HG03103 (cell line): ENCODE results near the gene CDK9.
A peak's percentile ranks its signal among the peaks of the same experiment; 100 is the strongest.
"Not testable (repeated sequence)": the region's sequence is repeated elsewhere in the genome, so short reads cannot be mapped to it uniquely, and the experiment has no call there.

Experiments used
- ATAC-seq: cut with Tn5 transposase; IDR thresholded peaks from one replicate; pipeline ENCODE4 v1.9.1; 2021; ENCODE audit warnings: low read depth; ENCODE audit not compliant: unreplicated experiment

CDK9 gene

DNA sequence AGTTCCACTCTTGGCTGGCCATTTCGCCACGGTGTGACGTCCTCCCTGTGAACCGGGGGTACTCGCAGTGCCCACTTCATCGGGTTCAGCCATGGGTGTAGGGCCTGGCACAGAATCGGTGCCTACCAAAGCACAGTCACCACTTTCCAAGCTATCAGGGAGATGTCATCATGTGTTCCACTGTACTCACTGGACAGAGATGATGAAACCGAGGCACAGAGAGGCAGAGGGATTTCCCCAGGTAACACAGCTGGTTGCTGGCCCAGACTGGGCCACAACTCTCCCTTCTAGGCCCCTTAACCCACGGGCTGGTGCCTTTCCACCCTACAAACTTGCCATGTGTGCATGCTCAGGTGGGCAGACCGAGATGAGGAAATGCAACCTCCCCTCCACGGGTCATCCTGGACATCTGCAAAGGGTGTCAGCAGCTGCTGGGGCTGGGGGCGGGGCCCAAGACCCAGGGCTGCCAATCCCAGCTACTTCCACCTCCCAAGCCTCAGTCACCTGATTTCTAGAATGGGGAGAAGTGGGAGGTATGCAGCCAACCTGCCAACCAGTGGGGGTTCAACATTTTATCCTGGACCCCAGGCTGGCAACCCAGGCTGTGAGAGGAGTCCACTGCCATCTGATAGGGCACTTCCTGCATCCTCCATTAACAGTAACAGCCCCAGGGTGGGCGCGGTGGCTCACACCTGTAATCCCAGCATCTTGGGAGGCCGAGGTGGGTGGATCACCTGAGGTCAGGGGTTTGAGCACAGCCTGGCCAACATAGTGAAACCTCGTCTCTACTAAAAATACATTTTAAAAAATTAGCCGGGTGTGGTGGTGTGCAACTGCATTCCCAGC lies 6.5 kb upstream of the CDK9 start:
- ATAC-seq: no peak

DNA sequence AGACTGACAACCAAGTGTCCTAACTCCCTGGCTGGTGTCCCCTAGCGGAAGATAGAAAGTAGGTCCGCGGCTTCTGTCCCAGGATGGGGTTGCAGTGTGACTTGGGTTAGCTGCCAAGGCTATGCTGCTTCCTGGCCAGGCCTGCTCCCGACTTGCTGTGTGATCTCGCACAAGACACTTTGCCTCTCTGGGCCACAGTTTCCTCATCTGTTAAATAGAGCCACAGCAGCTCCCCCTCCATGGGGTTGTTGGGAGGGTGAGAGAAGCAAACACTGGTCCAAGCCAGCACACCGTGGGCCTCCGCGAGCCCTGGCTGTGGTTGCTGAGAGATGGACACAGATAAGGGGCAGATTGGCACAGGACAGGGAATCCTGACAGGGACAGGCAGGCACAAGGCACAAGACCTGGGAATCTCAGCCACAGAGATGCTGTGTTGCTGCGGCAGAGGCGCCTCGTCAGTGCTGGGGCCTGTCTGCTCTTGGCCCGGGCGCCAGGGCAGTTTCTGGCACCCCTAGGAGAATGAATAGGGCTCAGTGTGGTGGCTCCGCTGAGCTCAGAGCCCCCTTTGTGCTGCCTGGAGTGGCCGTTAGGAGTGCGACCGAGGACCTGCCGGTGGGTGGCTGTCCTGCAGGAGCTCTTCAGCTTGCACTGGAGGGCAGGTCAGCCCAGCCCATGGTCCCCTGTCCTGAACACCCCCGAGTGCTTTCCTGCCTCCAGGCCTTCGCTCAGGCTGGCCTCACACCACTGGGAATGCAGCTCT lies 5.5 kb upstream of the CDK9 start:
- no peak for ATAC-seq

DNA sequence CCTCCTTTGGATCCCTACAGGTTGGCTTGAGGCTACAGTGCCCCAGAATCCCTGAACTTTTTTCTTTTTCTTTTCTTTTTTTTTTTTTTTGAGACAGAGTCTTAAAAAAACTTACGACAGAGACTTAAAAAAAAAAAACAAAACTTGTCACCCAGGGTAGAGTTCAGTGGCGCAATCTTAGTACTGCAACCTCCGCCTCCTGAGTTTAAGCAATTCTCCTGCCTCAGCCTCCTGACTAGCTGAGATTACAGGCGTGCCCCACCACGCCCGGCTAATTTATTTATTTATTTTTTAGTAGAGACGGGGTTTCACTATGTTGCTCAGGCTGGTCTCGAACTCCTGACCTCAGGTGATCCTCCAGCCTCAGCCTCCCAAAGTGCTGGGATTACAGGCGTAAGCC lies 4.9 kb upstream of the CDK9 start:
- ATAC-seq: not testable (repeated sequence)

DNA sequence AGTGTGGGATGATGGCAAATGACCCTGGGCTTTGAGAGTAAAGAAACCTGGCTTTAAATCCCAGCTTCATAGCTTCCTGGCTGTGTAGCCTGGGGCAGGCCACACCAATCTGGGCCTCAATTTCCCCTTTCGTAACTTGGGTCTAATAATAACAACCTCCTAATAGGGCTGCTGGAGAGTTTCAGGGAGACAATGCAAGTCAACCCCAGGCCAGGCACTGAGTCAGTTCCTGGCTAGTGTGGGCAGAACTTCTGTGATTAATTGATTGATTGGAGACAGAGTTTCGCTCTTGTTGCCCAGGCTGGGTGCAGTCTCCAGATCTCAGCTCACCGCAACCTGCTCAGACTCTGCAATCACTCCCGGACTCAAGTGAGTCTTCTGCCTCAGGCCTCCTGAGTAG lies 4.0 kb upstream of the CDK9 start:
- no peak for ATAC-seq

DNA sequence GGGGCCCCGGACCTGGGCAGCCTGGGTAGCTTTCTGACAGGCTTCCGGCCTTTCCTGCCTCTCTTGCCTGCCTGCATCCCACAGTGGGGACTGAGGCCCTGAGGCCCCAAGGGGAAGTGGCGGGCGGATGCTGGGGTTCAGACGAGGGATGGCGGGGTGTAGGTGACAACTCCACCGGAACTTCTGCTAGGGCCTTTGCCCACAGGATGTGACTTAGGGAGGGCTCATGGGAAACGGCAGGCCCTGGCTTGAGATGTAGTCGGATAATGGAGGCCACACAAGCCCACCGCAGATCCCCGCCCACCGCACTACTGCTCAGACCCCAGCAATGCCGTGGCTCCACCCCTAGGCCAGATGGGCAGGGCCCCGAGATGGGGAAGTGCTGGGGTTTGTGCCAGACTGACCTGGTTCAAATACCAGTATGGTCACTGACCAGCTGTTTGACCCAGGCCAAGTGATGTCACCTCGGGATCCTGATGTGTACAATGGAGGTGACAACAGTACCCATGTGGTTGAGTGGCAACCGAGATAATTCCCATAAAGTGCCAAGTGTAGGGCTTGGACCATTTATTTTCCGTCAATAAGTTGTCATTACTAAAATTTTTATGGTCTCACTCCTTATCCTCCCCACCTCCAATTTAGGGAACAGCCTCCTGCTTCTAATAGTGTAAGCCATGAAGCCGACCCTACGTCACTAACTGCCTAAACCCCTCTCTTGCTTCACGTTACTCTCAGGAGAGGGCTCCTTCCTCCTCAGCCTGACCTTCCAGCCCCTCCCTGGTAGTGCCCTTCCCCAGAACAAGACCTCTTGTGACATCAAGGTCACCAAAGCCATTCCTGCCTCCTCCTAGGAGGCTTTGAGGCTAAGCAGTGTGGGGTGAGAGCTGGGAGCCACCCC lies 2.5 kb upstream of the CDK9 start:
- ATAC-seq: no peak

DNA sequence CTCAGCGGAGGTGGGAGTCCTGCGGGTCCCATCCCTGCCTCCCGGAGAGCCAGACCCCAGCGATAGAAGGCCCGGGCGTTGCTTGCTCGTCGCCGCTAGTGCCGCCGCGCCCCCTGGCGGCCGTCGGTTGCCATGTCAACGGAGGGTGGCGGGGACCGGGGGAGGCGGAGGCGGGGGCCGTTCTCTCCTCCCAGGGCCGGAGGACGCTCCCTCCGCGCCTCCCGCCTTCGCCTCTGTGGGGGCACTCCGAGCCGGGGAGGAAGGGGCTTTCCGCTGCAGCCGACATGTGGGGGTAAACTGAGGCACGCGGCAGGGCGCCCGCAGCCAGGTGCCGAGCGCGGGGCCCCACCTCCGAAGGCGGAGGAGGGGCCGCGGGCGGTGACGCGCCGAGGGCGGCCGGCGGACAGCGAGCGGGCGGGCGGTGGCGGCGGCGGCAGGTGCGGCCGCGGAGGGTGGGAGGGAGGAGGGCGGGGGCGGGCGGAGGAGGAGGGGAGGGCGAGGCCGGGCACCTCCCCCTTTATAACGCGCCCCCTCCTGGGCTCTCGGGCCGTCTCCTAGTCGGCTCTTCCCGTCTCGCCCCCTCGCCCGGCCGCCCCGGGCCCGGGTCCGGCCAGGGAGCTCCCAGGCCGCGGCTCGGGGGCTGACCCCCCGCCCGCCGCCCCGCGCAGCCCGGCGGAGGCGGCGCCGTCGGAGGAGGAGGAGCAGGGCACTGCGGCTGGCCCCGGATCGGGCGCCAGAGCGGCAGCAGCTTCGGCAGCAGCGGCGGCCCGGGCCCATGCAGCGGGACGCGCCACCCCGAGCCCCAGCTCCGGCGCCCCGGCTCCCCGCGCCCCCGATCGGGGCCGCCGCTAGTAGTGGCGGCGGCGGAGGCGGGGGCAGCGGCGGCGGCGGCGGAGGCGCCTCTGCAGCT lies 556 bp upstream of the CDK9 start:
- ATAC-seq: peak; percentile 35

DNA sequence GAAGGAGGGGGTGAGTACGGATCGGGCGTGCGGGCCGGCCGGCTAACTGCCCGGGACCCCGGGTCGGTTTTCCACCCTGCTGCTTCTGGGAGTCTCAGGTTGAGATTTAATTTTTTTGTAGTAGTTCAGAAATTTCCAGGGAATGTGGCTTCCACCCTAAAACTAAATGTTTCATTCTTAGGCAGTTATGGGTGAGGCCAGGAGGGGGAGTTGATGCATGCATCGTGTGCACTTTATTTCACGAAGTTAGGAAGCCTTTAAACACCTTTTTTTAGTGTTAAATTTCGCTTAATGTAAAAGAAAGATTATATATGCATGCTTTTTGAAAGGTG lies 905 bp downstream of the CDK9 start:
- no peak for ATAC-seq

DNA sequence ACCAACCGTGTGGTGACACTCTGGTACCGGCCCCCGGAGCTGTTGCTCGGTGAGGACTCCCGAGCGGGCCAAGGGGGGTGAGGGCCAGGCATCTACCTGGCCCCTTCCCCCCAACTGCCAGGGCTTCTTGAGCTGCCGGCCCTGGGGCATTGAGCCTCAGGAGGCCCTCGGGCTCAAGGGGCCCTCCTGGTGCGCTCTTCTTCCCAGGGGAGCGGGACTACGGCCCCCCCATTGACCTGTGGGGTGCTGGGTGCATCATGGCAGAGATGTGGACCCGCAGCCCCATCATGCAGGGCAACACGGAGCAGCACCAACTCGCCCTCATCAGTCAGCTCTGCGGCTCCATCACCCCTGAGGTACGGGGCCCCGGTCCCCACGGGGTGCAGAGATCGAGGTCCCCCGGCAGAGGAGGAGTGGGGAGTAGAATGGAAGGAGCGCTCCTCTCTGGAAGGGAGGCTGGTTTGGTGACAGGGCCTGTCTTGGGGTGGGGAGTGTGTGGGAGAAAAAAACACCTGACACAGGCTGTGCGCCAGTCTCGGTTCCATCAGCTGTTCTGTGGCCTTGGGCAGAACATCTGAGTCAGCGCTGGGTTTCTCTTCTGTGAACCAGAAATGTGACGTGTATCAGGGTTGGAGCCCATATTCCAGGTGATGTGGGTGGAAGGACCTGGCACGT lies 2.6 kb downstream of the CDK9 start:
- no peak for ATAC-seq

DNA sequence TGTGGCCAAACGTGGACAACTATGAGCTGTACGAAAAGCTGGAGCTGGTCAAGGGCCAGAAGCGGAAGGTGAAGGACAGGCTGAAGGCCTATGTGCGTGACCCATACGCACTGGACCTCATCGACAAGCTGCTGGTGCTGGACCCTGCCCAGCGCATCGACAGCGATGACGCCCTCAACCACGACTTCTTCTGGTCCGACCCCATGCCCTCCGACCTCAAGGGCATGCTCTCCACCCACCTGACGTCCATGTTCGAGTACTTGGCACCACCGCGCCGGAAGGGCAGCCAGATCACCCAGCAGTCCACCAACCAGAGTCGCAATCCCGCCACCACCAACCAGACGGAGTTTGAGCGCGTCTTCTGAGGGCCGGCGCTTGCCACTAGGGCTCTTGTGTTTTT lies 3.3 kb downstream of the CDK9 start:
- no peak for ATAC-seq

DNA sequence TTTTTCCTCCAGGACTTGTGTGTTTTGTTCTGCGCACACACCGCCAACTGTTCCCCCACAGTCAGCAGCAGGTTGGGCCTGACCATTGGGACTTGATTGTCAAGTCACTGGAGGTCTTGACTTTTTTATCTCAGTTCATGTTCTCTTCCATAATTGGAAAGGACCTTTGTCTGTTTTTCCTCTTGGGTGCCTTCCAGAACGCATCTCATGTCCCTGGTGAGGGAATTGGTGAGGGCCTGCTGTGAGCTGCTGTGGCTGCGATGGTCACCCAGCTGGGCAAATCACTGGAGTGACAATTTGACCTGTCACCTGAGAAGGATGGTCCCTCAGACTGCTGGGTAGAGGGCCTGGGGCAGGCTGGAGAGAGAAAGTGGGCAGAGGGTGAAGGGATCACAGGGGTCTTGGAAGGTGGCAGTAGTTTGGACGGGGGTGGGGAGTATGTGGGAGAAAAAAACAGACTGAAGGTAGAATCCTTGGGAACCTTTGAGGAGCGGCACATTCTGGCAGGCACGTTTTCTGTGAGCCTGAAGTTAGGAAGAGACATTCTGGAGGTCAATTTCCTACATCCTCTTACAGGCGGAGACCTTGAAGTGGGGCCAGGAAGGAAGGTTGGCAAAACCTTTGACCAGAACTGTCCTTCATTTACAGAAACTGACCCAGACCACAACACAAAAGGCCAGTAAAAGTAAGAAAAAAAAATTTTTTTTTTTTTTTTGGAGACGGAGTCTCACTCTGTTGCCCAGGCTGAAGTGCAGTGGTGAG lies 4.4 kb downstream of the CDK9 start:
- ATAC-seq: no peak

DNA sequence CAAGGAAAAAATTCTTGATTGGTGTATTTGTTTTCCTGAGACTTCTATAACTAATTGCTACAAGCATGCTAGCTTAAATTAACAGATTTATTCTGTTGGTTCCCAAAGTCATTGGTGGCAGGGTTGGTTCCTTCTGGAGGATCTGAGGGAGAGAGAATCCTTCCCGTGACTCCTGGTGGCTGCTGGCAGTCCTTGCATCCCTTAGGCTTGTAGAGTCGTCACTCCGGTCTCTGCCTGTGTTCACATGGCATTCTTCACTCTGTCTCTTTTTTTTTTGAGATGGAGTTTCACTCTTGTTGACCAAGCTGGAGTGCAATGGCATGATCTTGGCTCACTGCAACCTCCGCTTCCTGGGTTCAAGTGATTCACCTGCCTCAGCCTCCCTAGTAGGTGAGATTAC lies 5.3 kb downstream of the CDK9 start:
- ATAC-seq: no peak

DNA sequence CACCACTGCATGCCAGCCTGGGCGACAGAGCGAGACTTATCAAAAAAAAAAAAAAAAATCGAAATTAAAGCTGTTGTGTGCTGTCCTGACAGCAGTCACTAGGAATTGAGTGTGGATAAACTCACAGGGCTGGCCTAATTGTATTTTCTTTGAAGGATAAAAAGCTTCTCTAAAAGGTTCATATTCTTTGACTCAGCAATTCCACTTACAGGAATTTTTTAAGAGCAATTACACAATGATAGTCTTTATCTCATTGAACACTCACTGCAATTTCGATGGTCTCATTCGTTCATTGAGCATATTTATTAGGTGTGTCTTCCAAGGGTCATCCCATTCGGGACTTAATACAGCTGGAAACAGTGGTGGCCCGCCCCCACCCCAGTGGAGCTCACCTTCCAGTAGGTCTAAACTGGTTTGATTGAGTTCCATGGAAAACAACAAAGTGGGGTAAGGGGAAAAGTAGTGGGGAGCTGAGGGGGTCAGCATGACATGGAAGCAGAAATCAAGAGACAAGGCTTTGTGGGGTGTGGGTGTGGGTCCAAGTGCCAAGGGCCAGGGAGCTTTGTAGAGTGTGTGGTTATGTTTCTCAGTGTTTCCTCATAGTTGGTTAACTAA lies 6.7 kb downstream of the CDK9 start:
- no peak for ATAC-seq

DNA sequence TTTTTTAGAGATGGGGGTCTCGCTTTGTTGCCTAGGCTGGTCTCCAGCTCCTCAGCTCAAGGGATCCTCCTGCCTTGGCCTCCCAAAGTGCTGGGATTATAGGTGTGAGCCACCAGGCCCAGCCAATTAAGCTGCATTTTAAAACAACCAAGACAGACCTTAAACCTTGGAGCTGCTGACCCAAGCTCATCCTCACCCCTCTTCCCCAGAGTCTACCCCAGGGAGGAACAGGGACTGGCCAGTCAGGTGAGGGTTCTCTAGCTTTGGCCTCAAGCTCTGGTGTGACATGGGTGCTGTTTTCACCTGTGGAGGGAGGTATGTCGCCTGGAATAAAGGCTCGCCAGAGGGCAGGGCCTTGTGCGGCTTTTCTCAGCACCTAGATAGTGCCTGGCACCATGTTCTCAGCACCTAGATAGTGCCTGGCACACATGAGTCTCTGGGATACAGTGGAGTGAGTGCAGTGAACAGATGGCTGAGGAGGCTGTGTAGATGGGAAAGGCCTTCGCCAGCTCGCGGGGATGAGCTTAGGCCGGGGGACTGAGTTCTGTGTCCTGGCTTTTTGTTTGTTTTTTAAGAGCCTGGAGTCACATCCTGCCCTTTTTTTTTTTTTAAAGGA lies 7.4 kb downstream of the CDK9 start:
- no peak for ATAC-seq

DNA sequence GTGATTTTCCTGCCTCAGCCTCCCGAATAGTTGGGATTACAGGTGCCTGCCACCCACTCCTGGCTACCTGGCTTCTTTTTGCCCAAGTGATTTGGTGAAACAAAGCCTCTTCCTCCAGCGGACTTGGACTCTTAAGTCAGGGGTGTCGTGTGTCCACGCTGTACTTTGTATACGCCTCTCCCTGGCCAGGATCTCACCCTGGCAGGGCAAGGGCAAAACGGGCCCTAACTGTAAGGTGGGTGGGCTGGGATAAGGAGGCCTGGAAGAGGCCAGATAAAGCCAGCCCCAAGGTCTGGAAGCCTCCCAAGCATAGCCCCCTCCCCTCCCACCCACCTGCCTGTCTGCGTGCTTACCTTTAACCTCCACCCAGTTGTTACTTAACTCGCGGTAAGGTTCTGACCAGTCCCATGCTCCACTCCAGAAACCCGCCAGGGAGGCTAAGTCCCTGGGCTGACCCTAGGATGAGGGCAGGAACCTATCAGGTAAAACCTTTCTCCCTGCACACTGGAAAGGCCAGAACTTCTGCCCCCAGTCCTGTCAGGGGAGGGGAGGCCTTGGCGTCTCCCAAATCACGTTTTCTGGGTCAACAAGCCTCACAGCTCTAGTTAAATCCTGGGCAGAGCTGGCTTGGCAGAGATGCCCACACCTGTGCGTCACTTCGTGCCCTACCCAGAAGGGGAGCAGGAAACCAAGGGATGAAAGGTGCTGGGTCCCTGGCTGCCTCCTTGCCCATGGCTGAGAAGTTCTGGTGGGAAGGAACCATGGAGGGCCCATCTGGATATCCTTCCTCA lies 8.4 kb downstream of the CDK9 start:
- ATAC-seq: no peak

DNA sequence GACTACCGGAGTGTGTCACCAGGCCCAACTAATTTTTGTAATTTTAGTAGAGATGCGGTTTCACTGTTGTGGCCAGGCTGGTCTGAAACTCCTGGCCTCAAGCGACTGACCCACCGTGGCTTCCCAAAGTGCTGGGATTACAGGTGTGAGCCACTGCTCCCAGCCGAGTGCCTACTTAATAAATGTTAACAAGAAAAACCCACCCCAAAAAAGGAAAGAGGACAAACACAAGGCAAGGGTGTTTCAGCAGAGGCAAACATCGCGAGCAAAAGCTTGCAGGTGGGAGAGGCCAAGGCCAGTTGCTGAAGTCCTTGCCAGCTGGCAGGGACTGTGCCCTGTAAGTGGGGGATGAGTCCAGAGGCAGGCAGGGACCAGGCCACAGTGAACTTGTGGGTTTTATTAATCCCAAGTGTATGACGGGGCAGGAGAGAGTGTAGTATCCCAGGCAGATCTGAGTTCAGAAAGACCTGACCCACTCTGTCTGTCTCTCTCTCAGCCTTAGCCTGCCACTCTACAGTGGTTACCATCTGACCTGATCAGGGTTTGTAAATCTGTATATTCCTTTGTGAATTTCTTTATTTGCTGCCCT lies 10.5 kb downstream of the CDK9 start:
- ATAC-seq: no peak

DNA sequence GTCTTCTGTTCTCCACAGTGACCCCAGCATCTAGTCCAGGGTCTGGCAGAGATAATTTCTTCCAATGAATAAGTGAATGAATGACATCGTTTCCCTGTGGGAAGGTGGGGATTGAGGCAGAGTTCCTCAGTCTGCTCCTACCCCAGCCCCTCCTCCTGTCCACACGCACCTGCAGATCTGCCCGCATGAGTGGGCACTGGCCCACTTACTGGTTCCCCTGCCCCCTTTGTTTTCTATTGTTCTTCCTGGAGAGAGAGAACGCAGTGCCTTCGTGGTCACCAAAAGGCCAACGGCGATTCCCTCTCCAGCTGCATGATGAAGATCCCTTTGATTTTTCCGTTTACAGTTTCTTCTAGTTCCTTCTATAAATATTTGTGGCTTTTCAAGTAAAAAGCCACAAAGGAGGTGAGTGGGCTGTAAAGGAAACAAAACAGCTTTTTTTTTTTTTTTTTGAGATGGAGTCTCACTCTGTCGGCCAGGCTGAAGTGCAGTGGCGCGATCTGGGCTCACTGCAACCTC lies 11.1 kb downstream of the CDK9 start:
- no peak for ATAC-seq
